Measurements from ENCODE around the gene CREB3L1. TPM values are rescaled to one million over a fixed set of nuclear protein-coding genes. Genes with fewer than 3 reads are reported as not detected.

Gene CREB3L1
- total RNA-seq, 5 donors from 2014 or later (not counting 1 experiment from before 2014, with no cell fraction given), result 0.38 to 0.72 (median 0.38) TPM; not detected in 2

GRCh38 chr11:46304605-46305179 is 27.2 kb downstream of the CREB3L1 start:
- H3K27me3 Mint-ChIP-seq, result peaks cover 0 to 3% of the 10 kb centered on the region in 2 donors
- POLR2A ChIA-PET, result no interaction called here
- CTCF ChIA-PET, result interaction anchor here (0.5 to 0.6 kb wide), 2 partner anchors 9 to 76 kb away, joined by 3 to 4 read pairs; no protein-coding TSS in a partner anchor

GRCh38 chr11:46305295-46305694 is 27.8 kb downstream of the CREB3L1 start:
- DNase-seq, result peak in 8 of 35 experiments; percentile 18 to 48 (median 30)

More at GRCh38 chr11:46304605-46305179, 27.2 kb downstream of the CREB3L1 start:
- H3K9me3 ChIP-seq, result no peaks in the 10 kb centered on the region
- H3K27me3 ChIP-seq (replicated peaks in 1 of 2; ENCODE audit: control insufficient read depth in 2 of 2, extremely low read depth in 1 of 2, insufficient read depth in 2 of 2, low read length in 1 of 2), result peaks cover 0 to 8% of the 10 kb centered on the region in 2 experiments
- DNase-seq, result no peak
- WGBS (ENCODE audit: insufficient coverage), result 87% methylated on average over 6 of the region's 10 CpGs
- Mint-ChIP-seq H3K4me1 (peaks cover 6 to 13% (median 13%) of the 10 kb centered on the region in 3 donors), H3K9me3 (no peaks in the 10 kb centered on the region), H3K27ac (no peak overlapping the region), H3K4me3 (no peak overlapping the region), H3K36me3 (no peaks in the 10 kb centered on the region)
- no peaks in the 10 kb centered on the region for H3K36me3 ChIP-seq (ENCODE audit: control insufficient read depth in 2 of 2, extremely low read depth in 1 of 2, insufficient read depth in 1 of 2, low read length in 1 of 2)
- no peak overlapping the region for H3K27ac ChIP-seq (ENCODE audit: low read length)
- no peak for ATAC-seq (replicated peaks in 1 of 4)
- H3K4me1 ChIP-seq (ENCODE audit: control insufficient read depth in 1 of 2, extremely low read depth in 1 of 2, insufficient read depth in 2 of 2, low read length in 2 of 2), result peaks cover 6 to 19% of the 10 kb centered on the region in 2 experiments
- H3K4me3 ChIP-seq (ENCODE audit: control insufficient read depth in 1 of 2, extremely low read depth in 1 of 2, low read length in 1 of 2), result no peak overlapping the region

DNA sequence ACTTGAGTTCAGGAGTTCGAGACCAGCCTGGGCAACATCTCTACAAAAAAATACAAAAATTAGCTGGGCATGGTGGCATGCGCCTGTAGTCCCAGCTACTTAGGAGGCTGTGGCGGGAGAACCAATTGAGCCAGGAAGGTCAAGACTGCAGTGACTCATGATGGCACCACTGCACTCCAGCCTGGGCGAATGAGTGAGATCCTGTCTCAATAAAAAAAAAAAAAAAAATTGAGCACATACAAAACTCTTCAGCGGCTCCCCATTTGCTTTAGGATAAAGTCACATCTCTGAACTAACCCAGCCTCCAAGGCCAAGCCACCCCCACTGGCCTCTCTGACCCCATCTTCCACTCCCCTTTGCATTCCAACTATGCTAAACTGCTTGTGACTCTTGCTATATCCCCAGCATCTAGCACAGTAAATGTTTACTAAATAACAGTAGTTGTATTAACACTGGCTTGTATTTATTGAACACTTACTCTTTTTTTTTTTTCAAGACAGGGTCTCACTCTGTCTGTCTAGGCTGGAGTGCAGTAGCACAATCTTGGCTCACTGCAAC is 28.9 kb downstream of the CREB3L1 start:
- no peaks in the 10 kb centered on the region for H3K36me3 Mint-ChIP-seq
- H3K9me3 Mint-ChIP-seq, result no peaks in the 10 kb centered on the region
- H3K4me3 ChIP-seq (ENCODE audit: control insufficient read depth in 1 of 2, extremely low read depth in 1 of 2, low read length in 1 of 2), result no peak overlapping the region
- 100% methylated on average over 2 of the region's 5 CpGs for WGBS (ENCODE audit: insufficient coverage)
- ATAC-seq (replicated peaks in 1 of 4) (no peak), DNase-seq (no peak)
- no peak overlapping the region for H3K4me3 Mint-ChIP-seq
- H3K4me1 Mint-ChIP-seq, result peaks cover 6 to 18% (median 13%) of the 10 kb centered on the region in 3 donors
- no peaks in the 10 kb centered on the region for H3K36me3 ChIP-seq (ENCODE audit: control insufficient read depth in 2 of 2, extremely low read depth in 1 of 2, insufficient read depth in 1 of 2, low read length in 1 of 2)
- peaks cover 0 to 5% of the 10 kb centered on the region in 2 experiments for H3K27me3 ChIP-seq (replicated peaks in 1 of 2; ENCODE audit: control insufficient read depth in 2 of 2, extremely low read depth in 1 of 2, insufficient read depth in 2 of 2, low read length in 1 of 2)
- no peak overlapping the region for H3K27ac ChIP-seq (ENCODE audit: low read length)
- peaks cover 0 to 3% of the 10 kb centered on the region in 2 donors for H3K27me3 Mint-ChIP-seq
- CTCF ChIA-PET, result interaction anchor here (0.6 to 1.0 kb wide), 3 partner anchors 8 to 318 kb away, joined by 3 to 4 read pairs (median 4); no protein-coding TSS in a partner anchor
- POLR2A ChIA-PET, result no interaction called here
- peaks cover 6 to 21% of the 10 kb centered on the region in 2 experiments for H3K4me1 ChIP-seq (ENCODE audit: control insufficient read depth in 1 of 2, extremely low read depth in 1 of 2, insufficient read depth in 2 of 2, low read length in 2 of 2)
- no peak overlapping the region for H3K27ac Mint-ChIP-seq
- no peaks in the 10 kb centered on the region for H3K9me3 ChIP-seq

More at GRCh38 chr11:46305295-46305694, 27.8 kb downstream of the CREB3L1 start:
- Histone ChIP-seq H3K4me1 (ENCODE audit: control insufficient read depth in 1 of 2, extremely low read depth in 1 of 2, insufficient read depth in 2 of 2, low read length in 2 of 2) (peaks cover 6 to 21% of the 10 kb centered on the region in 2 experiments), H3K27ac (ENCODE audit: low read length) (no peak overlapping the region), H3K4me3 (ENCODE audit: control insufficient read depth in 1 of 2, extremely low read depth in 1 of 2, low read length in 1 of 2) (no peak overlapping the region), H3K36me3 (ENCODE audit: control insufficient read depth in 2 of 2, extremely low read depth in 1 of 2, insufficient read depth in 1 of 2, low read length in 1 of 2) (no peaks in the 10 kb centered on the region), H3K27me3 (replicated peaks in 1 of 2; ENCODE audit: control insufficient read depth in 2 of 2, extremely low read depth in 1 of 2, insufficient read depth in 2 of 2, low read length in 1 of 2) (peaks cover 0 to 5% of the 10 kb centered on the region in 2 experiments), H3K9me3 (no peaks in the 10 kb centered on the region)
- Mint-ChIP-seq H3K27me3 (peaks cover 0 to 3% of the 10 kb centered on the region in 2 donors), H3K27ac (no peak overlapping the region), H3K9me3 (no peaks in the 10 kb centered on the region), H3K4me3 (no peak overlapping the region), H3K4me1 (peaks cover 6 to 18% (median 13%) of the 10 kb centered on the region in 3 donors), H3K36me3 (no peaks in the 10 kb centered on the region)
- peak in 3 of 4 experiments; percentile 50 to 80 (median 54) for ATAC-seq (replicated peaks in 1 of 4)
- ChIA-PET POLR2A (no interaction called here), CTCF (interaction anchor here (0.7 to 1.0 kb wide), 2 partner anchors 9 to 61 kb away, joined by 4 read pairs; no protein-coding TSS in a partner anchor)
- WGBS (ENCODE audit: insufficient coverage), result 100% methylated on average over 1 of the region's 6 CpGs

DNA sequence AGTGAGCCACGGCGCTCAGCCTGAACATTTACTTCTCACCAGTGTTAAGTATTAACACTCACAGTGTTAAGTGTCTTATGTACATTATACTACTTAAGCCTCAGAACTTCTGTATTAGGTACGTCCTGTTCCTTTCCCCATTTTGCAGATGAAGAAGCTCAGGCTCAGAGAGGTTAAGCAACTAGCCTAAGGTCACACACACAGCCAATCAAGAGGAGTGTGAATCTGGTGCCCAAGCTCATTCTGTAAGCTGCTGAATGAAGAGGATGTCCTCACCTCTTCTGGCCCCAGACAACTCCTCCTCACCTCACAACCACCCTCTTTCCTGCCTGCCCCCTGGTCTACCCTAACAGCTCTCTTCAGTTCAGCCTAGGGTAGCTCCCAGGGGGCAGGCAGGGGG is 29.9 kb downstream of the CREB3L1 start:
- Histone ChIP-seq H3K4me3 (ENCODE audit: control insufficient read depth in 1 of 2, extremely low read depth in 1 of 2, low read length in 1 of 2) (no peak overlapping the region), H3K27ac (ENCODE audit: low read length) (no peak overlapping the region), H3K27me3 (replicated peaks in 1 of 2; ENCODE audit: control insufficient read depth in 2 of 2, extremely low read depth in 1 of 2, insufficient read depth in 2 of 2, low read length in 1 of 2) (peaks cover 0 to 8% of the 10 kb centered on the region in 2 experiments), H3K4me1 (ENCODE audit: control insufficient read depth in 1 of 2, extremely low read depth in 1 of 2, insufficient read depth in 2 of 2, low read length in 2 of 2) (peaks cover 6 to 21% of the 10 kb centered on the region in 2 experiments), H3K36me3 (ENCODE audit: control insufficient read depth in 2 of 2, extremely low read depth in 1 of 2, insufficient read depth in 1 of 2, low read length in 1 of 2) (no peaks in the 10 kb centered on the region), H3K9me3 (no peaks in the 10 kb centered on the region)
- ChIA-PET CTCF (interaction anchor here (0.6 to 3.4 kb wide), 5 partner anchors 40 to 342 kb away, joined by 3 to 12 read pairs (median 3); no protein-coding TSS in a partner anchor), POLR2A (no interaction called here)
- 40% methylated on average over 1 of the region's 3 CpGs for WGBS (ENCODE audit: insufficient coverage)
- H3K4me1 Mint-ChIP-seq, result peaks cover 6 to 18% (median 13%) of the 10 kb centered on the region in 3 donors
- no peak for ATAC-seq (replicated peaks in 1 of 4)
- H3K27me3 Mint-ChIP-seq, result peaks cover 0 to 3% of the 10 kb centered on the region in 2 donors
- H3K27ac Mint-ChIP-seq, result no peak overlapping the region
- DNase-seq, result no peak
- H3K9me3 Mint-ChIP-seq, result no peaks in the 10 kb centered on the region
- H3K36me3 Mint-ChIP-seq, result no peaks in the 10 kb centered on the region
- H3K4me3 Mint-ChIP-seq, result no peak overlapping the region

- Histone ChIP-seq H3K36me3 (ENCODE audit: control insufficient read depth in 2 of 2, extremely low read depth in 1 of 2, insufficient read depth in 1 of 2, low read length in 1 of 2) (no peaks in the 10 kb centered on the region), H3K27ac (ENCODE audit: low read length) (no peak overlapping the region), H3K27me3 (replicated peaks in 1 of 2; ENCODE audit: control insufficient read depth in 2 of 2, extremely low read depth in 1 of 2, insufficient read depth in 2 of 2, low read length in 1 of 2) (peaks cover 0 to 13% of the 10 kb centered on the region in 2 experiments), H3K9me3 (no peaks in the 10 kb centered on the region), H3K4me1 (ENCODE audit: control insufficient read depth in 1 of 2, extremely low read depth in 1 of 2, insufficient read depth in 2 of 2, low read length in 2 of 2) (peaks cover 6 to 21% of the 10 kb centered on the region in 2 experiments), H3K4me3 (ENCODE audit: control insufficient read depth in 1 of 2, extremely low read depth in 1 of 2, low read length in 1 of 2) (no peak overlapping the region)
- WGBS (ENCODE audit: insufficient coverage), result 71% methylated on average over 11 of the region's 14 CpGs
- Mint-ChIP-seq H3K4me1 (peaks cover 6 to 18% (median 13%) of the 10 kb centered on the region in 3 donors), H3K4me3 (no peak overlapping the region), H3K27me3 (peaks cover 0 to 3% of the 10 kb centered on the region in 2 donors), H3K9me3 (no peaks in the 10 kb centered on the region), H3K27ac (no peak overlapping the region), H3K36me3 (no peaks in the 10 kb centered on the region)
- ATAC-seq (replicated peaks in 1 of 4) (no peak), DNase-seq (no peak)
- ChIA-PET CTCF (interaction anchor here (0.6 to 3.4 kb wide), 8 partner anchors 40 to 343 kb away, joined by 3 to 12 read pairs (median 3); no protein-coding TSS in a partner anchor), POLR2A (no interaction called here)
Observed at GRCh38 chr11:46307785-46308341, 30.4 kb downstream of the CREB3L1 start.

All from T-cell (primary cell).